ENCODE measurements around the gene NCF4.

- TF ChIP-seq CTCF (conservative IDR thresholded peaks at IDR 0.05; ENCODE audit: low read depth, low read length): no peak
- TF ChIP-seq POLR2A (IDR thresholded peaks at IDR 0.05; ENCODE audit: low read depth, low read length): no peak
- no peak for TF ChIP-seq RAD21 (IDR thresholded peaks at IDR 0.05; ENCODE audit: low read length)
- no peak for TF ChIP-seq RFX5 (IDR thresholded peaks at IDR 0.05; ENCODE audit: low read depth, low read length)
- TF ChIP-seq CHD1 (IDR thresholded peaks at IDR 0.05; ENCODE audit: low read depth, low read length): no peak
- no peak for TF ChIP-seq ELK1 (IDR thresholded peaks at IDR 0.05; ENCODE audit: borderline replicate concordance, low read depth, low read length)
- no peak for TF ChIP-seq CEBPB (IDR thresholded peaks at IDR 0.05; ENCODE audit: low read depth, low read length)
- TF ChIP-seq RCOR1 (IDR thresholded peaks at IDR 0.05; ENCODE audit: insufficient replicate concordance, low read length): no peak
- no peak for TF ChIP-seq FOS (IDR thresholded peaks at IDR 0.05; ENCODE audit: low read depth, low read length)
These were observed 24.7 kb downstream of the NCF4 start for GRCh38 chr22:36885474-36885873.

All from IMR-90 (cell line).